IMR-90 (cell line): ENCODE results near the gene PLEKHA8. TPM values are rescaled to one million over a fixed set of nuclear protein-coding genes. Genes with fewer than 3 reads are reported as not detected.

Source experiments
- ATAC-seq: fragments of 200-7000 bp; cut with Tn5 transposase; 2 replicates; pipeline ENCODE4 v1.9.1; 2020; ENCODE audit warnings: low read depth, mild to moderate bottlenecking, moderate library complexity
- BruUV-seq: library from RNA; stranded (reverse); fragments of 400-500 nt; replicated peaks from 2 replicates; lab custom pipeline; 2021; lab: Mats Ljungman, UMichigan
- CTCF ChIA-PET: fragments of 300-600 bp; formaldehyde crosslinking; extraction: SDS; loops from one replicate; lab custom pipeline; 2021; ENCODE audit warnings: antibody characterized with exemption; lab: Yijun Ruan, JAX
- POLR2A ChIA-PET: fragments of 300-600 bp; sonication (Branson Sonifier 250); formaldehyde crosslinking; loops from one replicate; lab custom pipeline; 2022; ENCODE audit warnings: antibody characterized with exemption; ENCODE audit not compliant: unreplicated experiment; lab: Charles Lee
- DNase-seq: peaks from one replicate; pipeline ENCODE4 v3.0.0; 2013
- H2AFZ ChIP-seq: replicated peaks from 2 replicates; pipeline ENCODE3; 2013; ENCODE audit warnings: low read length, mild to moderate bottlenecking; ENCODE audit not compliant: poor library complexity
- H2AK5ac ChIP-seq: 2 replicates; pipeline ENCODE4 v1.6.1; 2013; ENCODE audit warnings: low read depth, low read length, inconsistent platforms
- H2AK9ac ChIP-seq: replicated peaks from 2 replicates; pipeline ENCODE3; 2013; ENCODE audit warnings: mild to moderate bottlenecking, low read depth, low read length, moderate library complexity; ENCODE audit not compliant: poor library complexity
- H2BK120ac ChIP-seq: 2 replicates; pipeline ENCODE4 v1.6.1; 2013; ENCODE audit warnings: low read depth, low read length, inconsistent platforms
- H2BK15ac ChIP-seq: 3 replicates; pipeline ENCODE4 v1.6.1; 2013; ENCODE audit warnings: low read depth, low read length, inconsistent platforms
- H2BK20ac ChIP-seq: 2 replicates; pipeline ENCODE4 v1.6.1; 2013; ENCODE audit warnings: low read depth, mild to moderate bottlenecking, inconsistent platforms, low read length, moderate library complexity
- H2BK5ac ChIP-seq: 2 replicates; pipeline ENCODE4 v1.6.1; 2013; ENCODE audit warnings: mild to moderate bottlenecking, low read depth, low read length, inconsistent platforms; ENCODE audit not compliant: poor library complexity, severe bottlenecking
- H3K14ac ChIP-seq: replicated peaks from 2 replicates; pipeline ENCODE4 v1.6.1; 2013; ENCODE audit warnings: low read depth, low read length, inconsistent platforms
- H3K18ac ChIP-seq: 2 replicates; pipeline ENCODE4 v1.6.1; 2013; ENCODE audit warnings: low read depth, low read length, control low read depth
- H3K23ac ChIP-seq: 2 replicates; pipeline ENCODE4 v1.6.1; 2013; ENCODE audit warnings: low read depth, low read length, inconsistent platforms
- H3K27ac ChIP-seq: 2 replicates; pipeline ENCODE4 v1.5.1; 2013; ENCODE audit warnings: mild to moderate bottlenecking, control low read depth, low read length; ENCODE audit not compliant: insufficient read depth
- H3K27me3 ChIP-seq: 2 replicates; pipeline ENCODE4 v1.6.1; 2013; ENCODE audit warnings: low read length; ENCODE audit not compliant: control insufficient read depth, insufficient read depth
- H3K36me3 ChIP-seq: 2 replicates; pipeline ENCODE4 v1.6.1; 2013; ENCODE audit warnings: low read length, mixed read lengths; ENCODE audit not compliant: control insufficient read depth, insufficient read depth
- H3K4ac ChIP-seq: 2 replicates; pipeline ENCODE4 v1.6.1; 2013; ENCODE audit warnings: low read depth, low read length, inconsistent platforms
- H3K4me1 ChIP-seq: 2 replicates; pipeline ENCODE4 v1.6.1; 2013; ENCODE audit warnings: low read length, mixed read lengths; ENCODE audit not compliant: control insufficient read depth, insufficient read depth
- H3K4me2 ChIP-seq: 2 replicates; pipeline ENCODE4 v1.6.1; 2013; ENCODE audit warnings: low read depth, mild to moderate bottlenecking, control low read depth, low read length, moderate library complexity
- H3K4me3 ChIP-seq: 2 replicates; pipeline ENCODE4 v1.5.1; 2013; ENCODE audit warnings: low read depth, mild to moderate bottlenecking, control low read depth, low read length, moderate library complexity; ENCODE audit not compliant: insufficient read depth
- H3K56ac ChIP-seq: 2 replicates; pipeline ENCODE4 v1.6.1; 2013; ENCODE audit warnings: low read length, inconsistent platforms; ENCODE audit not compliant: insufficient read depth; ENCODE audit errors: extremely low read depth
- H3K79me1 ChIP-seq, 2 experiments: 2 replicates each; pipeline ENCODE4 v1.6.1; 2013; ENCODE audit warnings: low read length in 2 of 2, inconsistent platforms in 1 of 2, low read depth in 1 of 2
- H3K9ac ChIP-seq: 2 replicates; pipeline ENCODE4 v1.6.1; 2013; ENCODE audit warnings: low read depth, low read length, control low read depth
- H3K9me1 ChIP-seq: 2 replicates; pipeline ENCODE4 v1.6.1; 2013; ENCODE audit warnings: low read length, inconsistent platforms; ENCODE audit not compliant: insufficient read depth
- H3K9me3 ChIP-seq: 2 replicates; pipeline ENCODE4 v1.6.1; 2013; ENCODE audit warnings: low read length; ENCODE audit not compliant: control insufficient read depth, insufficient read depth
- H4K20me1 ChIP-seq: 2 replicates; pipeline ENCODE4 v1.6.1; 2013; ENCODE audit warnings: low read length, inconsistent platforms; ENCODE audit not compliant: insufficient read depth
- H4K5ac ChIP-seq: 2 replicates; pipeline ENCODE4 v1.6.1; 2013; ENCODE audit warnings: mild to moderate bottlenecking, low read depth, low read length, control low read depth
- H4K8ac ChIP-seq, 2 experiments: 2 replicates each; pipeline ENCODE4 v1.6.1; 2013; ENCODE audit warnings: low read depth in 2 of 2, low read length in 2 of 2, control low read depth in 1 of 2, inconsistent platforms in 1 of 2
- H4K91ac ChIP-seq: 2 replicates; pipeline ENCODE4 v1.6.1; 2013; ENCODE audit warnings: low read depth, low read length, inconsistent platforms; ENCODE audit not compliant: insufficient read depth
- BHLHE40 ChIP-seq: fragments of 150-350 bp; IDR thresholded peaks from 2 replicates; pipeline ENCODE4 v1.6.1; 2016; ENCODE audit warnings: mild to moderate bottlenecking, low read depth, low read length
- CEBPB ChIP-seq: IDR thresholded peaks from 2 replicates; pipeline ENCODE4 v1.6.1; 2012; ENCODE audit warnings: low read depth, low read length, improper control_type of control experiment
- CHD1 ChIP-seq: IDR thresholded peaks from 2 replicates; pipeline ENCODE4 v1.6.1; 2012; ENCODE audit warnings: low read depth, low read length, improper control_type of control experiment
- FOS ChIP-seq: fragments of 150-350 bp; IDR thresholded peaks from 2 replicates; pipeline ENCODE4 v1.6.1; 2016; ENCODE audit warnings: low read depth, low read length
- MAFK ChIP-seq: IDR thresholded peaks from 2 replicates; pipeline ENCODE4 v1.6.1; 2012; ENCODE audit warnings: low read depth, low read length, improper control_type of control experiment
- MAZ ChIP-seq: IDR thresholded peaks from 2 replicates; pipeline ENCODE4 v1.6.1; 2012; ENCODE audit warnings: low read depth, mild to moderate bottlenecking, low read length, improper control_type of control experiment, moderate library complexity, borderline replicate concordance
- MXI1 ChIP-seq: IDR thresholded peaks from 2 replicates; pipeline ENCODE4 v1.6.1; 2012; ENCODE audit warnings: low read depth, mild to moderate bottlenecking, low read length, moderate library complexity, borderline replicate concordance
- NFE2L2 ChIP-seq: fragments of 150-350 bp; IDR thresholded peaks from 2 replicates; pipeline ENCODE4 v1.6.1; 2016; ENCODE audit warnings: low read depth, mild to moderate bottlenecking, low read length
- POLR2A ChIP-seq: IDR thresholded peaks from 2 replicates; pipeline ENCODE4 v1.6.1; 2012; ENCODE audit warnings: mild to moderate bottlenecking, low read depth, low read length
- RAD21 ChIP-seq: IDR thresholded peaks from 2 replicates; pipeline ENCODE4 v1.6.1; 2012; ENCODE audit warnings: low read length, improper control_type of control experiment
- RCOR1 ChIP-seq: IDR thresholded peaks from 2 replicates; pipeline ENCODE4 v1.6.1; 2012; ENCODE audit warnings: mild to moderate bottlenecking, low read length, improper control_type of control experiment; ENCODE audit not compliant: insufficient replicate concordance
- RFX5 ChIP-seq: IDR thresholded peaks from 2 replicates; pipeline ENCODE4 v1.8.0; 2012; ENCODE audit warnings: low read depth, mild to moderate bottlenecking, low read length, moderate library complexity
- SMC3 ChIP-seq: fragments of 150-350 bp; IDR thresholded peaks from 2 replicates; pipeline ENCODE4 v1.6.1; 2016; ENCODE audit warnings: low read depth, mild to moderate bottlenecking, antibody characterized with exemption, low read length, moderate library complexity
- WGBS, 2 experiments: methylation state at CpG; one replicate each; pipeline versions ENCODE4 v1.1.5 to v1.1.7; 2013; ENCODE audit warnings: missing lambda C conversion rate in 2 of 2; ENCODE audit not compliant: insufficient read length in 1 of 2; ENCODE audit errors: extremely low coverage in 2 of 2; 5-methylcytosine and 5-hydroxymethylcytosine counted together
- dilution Hi-C: fragments of 300-500 bp; cut with HindIII; formaldehyde crosslinking; loops from one replicate; pipeline ENCODE4 v1.14.3; 2018; ENCODE audit warnings: low sequenced_read_pairs; ENCODE audit not compliant: unreplicated experiment
- in situ Hi-C: fragments of 300-500 bp; cut with MboI; formaldehyde crosslinking; loops from 3 replicates; pipeline ENCODE4 v1.14.3; 2019; ENCODE audit warnings: low sequenced_read_pairs, inconsistent platforms, mixed read lengths
- intact Hi-C: fragments of 100-400 bp; cut with micrococcal nuclease; formaldehyde crosslinking; loops from 2 replicates; pipeline ENCODE4 v1.10.0; 2022
- polyA plus RNA-seq, 3 experiments: library from polyadenylated mRNA; depleted of rRNA; stranded (reverse); fragments of >200 nt; gene quantifications; 2 replicates each; pipeline ENCODE4 v1.2.3, GENCODE V29; 2012; ENCODE audit warnings: low replicate concordance in 1 of 3
- total RNA-seq: library from RNA; depleted of rRNA; stranded (reverse); fragments of >200 nt; gene quantifications from 2 replicates; pipeline ENCODE4 v1.2.3, GENCODE V29; 2012
- TF ChIP-seq, protein P1 (sequence below): conservative IDR thresholded peaks from 2 replicates; pipeline ENCODE4 v1.5.1; 2012; ENCODE audit warnings: mild to moderate bottlenecking, low read depth, low read length, improper control_type of control experiment
- TF ChIP-seq, protein P2 (sequence below): fragments of 150-350 bp; IDR thresholded peaks from 2 replicates; pipeline ENCODE4 v1.6.1; 2016; ENCODE audit warnings: low read depth, mild to moderate bottlenecking, low read length, moderate library complexity, borderline replicate concordance
- TF ChIP-seq, protein P3 (sequence below): fragments of 150-350 bp; IDR thresholded peaks from 2 replicates; pipeline ENCODE4 v1.6.1; 2017; ENCODE audit warnings: mild to moderate bottlenecking, antibody characterized with exemption, low read length, low read depth

Gene PLEKHA8
- total and polyA plus RNA-seq, 2 of the 4 experiments (the other 2 are of a cell fraction): 3.6 to 9.7 TPM

DNA sequence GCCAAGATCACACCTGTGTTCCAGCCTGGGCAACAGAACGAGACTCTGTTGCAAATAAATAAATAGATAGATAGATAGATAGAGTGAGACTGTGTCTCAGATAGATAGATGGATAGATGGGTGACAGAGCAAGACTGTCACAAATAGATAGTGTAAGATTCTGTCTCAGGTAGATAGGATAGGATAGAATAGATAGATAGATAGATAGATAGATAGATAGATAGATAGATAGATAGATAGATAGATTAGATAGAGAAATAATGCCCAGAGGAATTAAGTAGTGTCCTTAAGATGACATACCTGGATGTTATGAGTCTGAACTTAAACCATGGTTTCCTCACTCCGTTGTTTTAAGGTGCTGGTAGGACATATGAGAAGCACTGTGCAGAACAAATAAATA lies 8.0 kb downstream of the PLEKHA8 start:
- Histone ChIP-seq H3K23ac (no peak overlapping the region), H2BK15ac (no peak overlapping the region), H3K9ac (no peak overlapping the region), H3K4ac (no peak overlapping the region), H3K4me3 (no peak overlapping the region), H3K27ac (no peak overlapping the region), H2BK120ac (no peak overlapping the region), H2BK20ac (no peak overlapping the region), H3K56ac (no peak overlapping the region), H2AK5ac (no peak overlapping the region), H3K4me1 (peaks cover 8% of the 10 kb centered on the region; the same call in 1 of the 2 replicates), H3K36me3 (no peaks in the 10 kb centered on the region), H3K18ac (no peak overlapping the region), H3K9me3 (no peaks in the 10 kb centered on the region), H3K27me3 (no peaks in the 10 kb centered on the region), H4K8ac (no peak overlapping the region), H2AK9ac (no peak overlapping the region), H4K91ac (no peak overlapping the region), H2BK5ac (no peak overlapping the region), H3K9me1 (peaks cover 3% of the 10 kb centered on the region; the same call in 1 of the 2 replicates), H4K5ac (no peak overlapping the region), H2AFZ (no peak overlapping the region), H4K20me1 (peaks cover 18% of the 10 kb centered on the region; the same call in 1 of the 2 replicates), H3K14ac (no peak overlapping the region), H3K79me1 (peaks cover 6 to 52% of the 10 kb centered on the region in 2 experiments; a peak in 3 of 4 replicates), H3K4me2 (no peak overlapping the region)
- intact Hi-C loops (no loop called here), in situ Hi-C loops (no loop called here), dilution Hi-C loops (no loop called here)
- WGBS, 2 experiments: 67% methylated on average over 1 of the region's 2 CpGs; no CpG with 5 or more reads in 1 of the 2 experiments
- TF ChIP-seq, protein P1, sequence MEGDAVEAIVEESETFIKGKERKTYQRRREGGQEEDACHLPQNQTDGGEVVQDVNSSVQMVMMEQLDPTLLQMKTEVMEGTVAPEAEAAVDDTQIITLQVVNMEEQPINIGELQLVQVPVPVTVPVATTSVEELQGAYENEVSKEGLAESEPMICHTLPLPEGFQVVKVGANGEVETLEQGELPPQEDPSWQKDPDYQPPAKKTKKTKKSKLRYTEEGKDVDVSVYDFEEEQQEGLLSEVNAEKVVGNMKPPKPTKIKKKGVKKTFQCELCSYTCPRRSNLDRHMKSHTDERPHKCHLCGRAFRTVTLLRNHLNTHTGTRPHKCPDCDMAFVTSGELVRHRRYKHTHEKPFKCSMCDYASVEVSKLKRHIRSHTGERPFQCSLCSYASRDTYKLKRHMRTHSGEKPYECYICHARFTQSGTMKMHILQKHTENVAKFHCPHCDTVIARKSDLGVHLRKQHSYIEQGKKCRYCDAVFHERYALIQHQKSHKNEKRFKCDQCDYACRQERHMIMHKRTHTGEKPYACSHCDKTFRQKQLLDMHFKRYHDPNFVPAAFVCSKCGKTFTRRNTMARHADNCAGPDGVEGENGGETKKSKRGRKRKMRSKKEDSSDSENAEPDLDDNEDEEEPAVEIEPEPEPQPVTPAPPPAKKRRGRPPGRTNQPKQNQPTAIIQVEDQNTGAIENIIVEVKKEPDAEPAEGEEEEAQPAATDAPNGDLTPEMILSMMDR: no peak
- TF ChIP-seq MAFK (no peak), FOS (no peak), RCOR1 (no peak), POLR2A (no peak), CHD1 (no peak), MAZ (no peak), NFE2L2 (no peak), SMC3 (no peak), RAD21 (no peak), RFX5 (no peak), BHLHE40 (no peak), MXI1 (no peak), CEBPB (no peak)
- TF ChIP-seq, protein P2, sequence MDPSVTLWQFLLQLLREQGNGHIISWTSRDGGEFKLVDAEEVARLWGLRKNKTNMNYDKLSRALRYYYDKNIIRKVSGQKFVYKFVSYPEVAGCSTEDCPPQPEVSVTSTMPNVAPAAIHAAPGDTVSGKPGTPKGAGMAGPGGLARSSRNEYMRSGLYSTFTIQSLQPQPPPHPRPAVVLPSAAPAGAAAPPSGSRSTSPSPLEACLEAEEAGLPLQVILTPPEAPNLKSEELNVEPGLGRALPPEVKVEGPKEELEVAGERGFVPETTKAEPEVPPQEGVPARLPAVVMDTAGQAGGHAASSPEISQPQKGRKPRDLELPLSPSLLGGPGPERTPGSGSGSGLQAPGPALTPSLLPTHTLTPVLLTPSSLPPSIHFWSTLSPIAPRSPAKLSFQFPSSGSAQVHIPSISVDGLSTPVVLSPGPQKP: no peak
- TF ChIP-seq, protein P3, sequence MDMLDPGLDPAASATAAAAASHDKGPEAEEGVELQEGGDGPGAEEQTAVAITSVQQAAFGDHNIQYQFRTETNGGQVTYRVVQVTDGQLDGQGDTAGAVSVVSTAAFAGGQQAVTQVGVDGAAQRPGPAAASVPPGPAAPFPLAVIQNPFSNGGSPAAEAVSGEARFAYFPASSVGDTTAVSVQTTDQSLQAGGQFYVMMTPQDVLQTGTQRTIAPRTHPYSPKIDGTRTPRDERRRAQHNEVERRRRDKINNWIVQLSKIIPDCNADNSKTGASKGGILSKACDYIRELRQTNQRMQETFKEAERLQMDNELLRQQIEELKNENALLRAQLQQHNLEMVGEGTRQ: no peak
- ATAC-seq (no peak), DNase-seq (no peak)
- CTCF ChIA-PET: no interaction called here
- BruUV-seq: no TSS peak
- POLR2A ChIA-PET: interaction anchor here (0.6 kb wide), 1 partner anchor 221 kb away, joined by 3 read pairs; no protein-coding TSS in a partner anchor
